ENCODE data around the gene ACADVL. TPM values are rescaled to one million over a fixed set of nuclear protein-coding genes. Genes with fewer than 3 reads are reported as not detected.

The ACADVL gene
- total and polyA plus RNA-seq, 8 donors: 285 to 654 (median 381) TPM

- peak in 1 of 4 donors; percentile 45 for DNase-seq
- Histone ChIP-seq H3K4me3 (no peak overlapping the region), H3K4me1 (peaks cover 3 to 11% of the 10 kb centered on the region in 2 donors), H3K27ac (no peak overlapping the region), H3K9me3 (no peaks in the 10 kb centered on the region), H3K27me3 (no peaks in the 10 kb centered on the region), H3K36me3 (peaks cover 0 to 7% of the 10 kb centered on the region in 2 donors)
- ATAC-seq: no peak
- intact Hi-C loops (cut with DNase I): no loop called here
- TF ChIP-seq CTCF (IDR thresholded peaks at IDR 0.05): no peak
Measured at GRCh38 chr17:7208027-7208571, 11.6 kb upstream of the ACADVL start.

GRCh38 chr17:7208754-7209460 lies 10.8 kb upstream of the ACADVL start:
- no peak overlapping the region for H3K27ac ChIP-seq
- H3K27me3 ChIP-seq: no peaks in the 10 kb centered on the region
- H3K4me1 ChIP-seq: peaks cover 3 to 15% of the 10 kb centered on the region in 2 donors
- ATAC-seq (no peak), DNase-seq (peak in 1 of 4 donors; percentile 29)
- no peaks in the 10 kb centered on the region for H3K36me3 ChIP-seq
- no peak for TF ChIP-seq CTCF (IDR thresholded peaks at IDR 0.05)
- no peak overlapping the region for H3K4me3 ChIP-seq
- intact Hi-C loops (cut with DNase I): no loop called here
- no peaks in the 10 kb centered on the region for H3K9me3 ChIP-seq

GRCh38 chr17:7211491-7212273 lies 8.1 kb upstream of the ACADVL start:
- DNase-seq (no peak), ATAC-seq (no peak)
- peaks cover 9 to 31% of the 10 kb centered on the region in 2 donors for H3K4me1 ChIP-seq
- H3K36me3 ChIP-seq: no peaks in the 10 kb centered on the region
- no peaks in the 10 kb centered on the region for H3K27me3 ChIP-seq
- no peak overlapping the region for H3K27ac ChIP-seq
- H3K4me3 ChIP-seq: no peak overlapping the region
- H3K9me3 ChIP-seq: no peaks in the 10 kb centered on the region
- no peak for TF ChIP-seq CTCF (IDR thresholded peaks at IDR 0.05)
- intact Hi-C loops (cut with DNase I): no loop called here

- Histone ChIP-seq H3K27ac (peak overlapping the region in 1 of 2 donors; percentile 79), H3K27me3 (no peaks in the 10 kb centered on the region), H3K4me3 (peak overlapping the region; percentile 56), H3K9me3 (no peaks in the 10 kb centered on the region), H3K4me1 (peaks cover 9 to 46% of the 10 kb centered on the region in 2 donors), H3K36me3 (no peaks in the 10 kb centered on the region)
- DNase-seq (peak in 2 of 4 donors; percentile 82 to 92), ATAC-seq (no peak)
- TF ChIP-seq CTCF (IDR thresholded peaks at IDR 0.05): peak in 1 of 2 donors; percentile 15
- intact Hi-C loops (cut with DNase I): no loop called here
Measured at GRCh38 chr17:7213895-7214299, 5.8 kb upstream of the ACADVL start.
